Spleen (tissue), 7 donors: ENCODE data around the gene TDO2.

ENCODE experiments used
- POLR2A ChIP-seq, 3 donors: fragments of 450-650 bp; IDR thresholded peaks; one replicate each; pipeline ENCODE4 v1.5.1; 2017; ENCODE audit warnings: antibody characterized with exemption in 3 of 3, mild to moderate bottlenecking in 1 of 3
- POLR2AphosphoS5 ChIP-seq, 3 donors: sonication (generic); formaldehyde crosslinking; IDR thresholded peaks; one replicate each; pipeline ENCODE4 v1.5.1; 2017; ENCODE audit warnings: antibody characterized with exemption in 3 of 3
- TF ChIP-seq, protein P1 (sequence below), 11 experiments: fragments of 200-600 bp in 7 of 11; fragments of 450-650 bp in 4 of 11; sonication (generic) in 4 of 11; IDR thresholded peaks in 8 of 11; conservative IDR thresholded peaks in 3 of 11; 1 replicate in 7 of 11; 2 replicates in 4 of 11; pipeline versions ENCODE4 v1.4.0 to v1.8.0; 2016 to 2021; ENCODE audit warnings: antibody characterized with exemption in 11 of 11, inconsistent platforms in 4 of 11, mild to moderate bottlenecking in 1 of 11
- donor health status: DM: no; HTN: no; CAD: no; lungs with moderate emphysema.
- donor health status: DM: no; HTN: no; CAD: no.
- donor health status: DM: no; HTN: no; CAD: no.

DNA sequence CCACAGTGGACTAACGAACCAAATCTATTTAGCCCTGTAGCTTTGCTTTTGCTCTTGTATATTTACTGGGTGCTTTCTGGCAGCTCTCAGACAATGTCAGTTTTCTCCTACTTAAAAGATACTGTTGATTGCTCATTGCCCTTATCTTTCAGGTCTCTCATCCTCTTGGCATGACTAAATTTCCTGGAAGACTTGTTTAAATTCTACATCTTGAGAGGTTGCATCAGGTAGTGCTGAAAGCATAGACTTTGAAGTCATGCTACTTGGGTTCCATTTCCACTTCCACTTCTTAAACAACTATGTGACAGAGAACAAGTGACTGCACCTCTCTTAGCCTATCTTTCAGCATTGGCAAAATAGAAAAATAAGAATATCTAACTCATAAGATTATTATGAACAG, 8.4 kb downstream of the TDO2 start:
- TF ChIP-seq, protein P1, sequence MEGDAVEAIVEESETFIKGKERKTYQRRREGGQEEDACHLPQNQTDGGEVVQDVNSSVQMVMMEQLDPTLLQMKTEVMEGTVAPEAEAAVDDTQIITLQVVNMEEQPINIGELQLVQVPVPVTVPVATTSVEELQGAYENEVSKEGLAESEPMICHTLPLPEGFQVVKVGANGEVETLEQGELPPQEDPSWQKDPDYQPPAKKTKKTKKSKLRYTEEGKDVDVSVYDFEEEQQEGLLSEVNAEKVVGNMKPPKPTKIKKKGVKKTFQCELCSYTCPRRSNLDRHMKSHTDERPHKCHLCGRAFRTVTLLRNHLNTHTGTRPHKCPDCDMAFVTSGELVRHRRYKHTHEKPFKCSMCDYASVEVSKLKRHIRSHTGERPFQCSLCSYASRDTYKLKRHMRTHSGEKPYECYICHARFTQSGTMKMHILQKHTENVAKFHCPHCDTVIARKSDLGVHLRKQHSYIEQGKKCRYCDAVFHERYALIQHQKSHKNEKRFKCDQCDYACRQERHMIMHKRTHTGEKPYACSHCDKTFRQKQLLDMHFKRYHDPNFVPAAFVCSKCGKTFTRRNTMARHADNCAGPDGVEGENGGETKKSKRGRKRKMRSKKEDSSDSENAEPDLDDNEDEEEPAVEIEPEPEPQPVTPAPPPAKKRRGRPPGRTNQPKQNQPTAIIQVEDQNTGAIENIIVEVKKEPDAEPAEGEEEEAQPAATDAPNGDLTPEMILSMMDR (IDR thresholded peaks at IDR 0.05 in 8 of 11, conservative IDR thresholded peaks at IDR 0.05 in 3 of 11), result no peak
- TF ChIP-seq POLR2A (IDR thresholded peaks at IDR 0.05) (no peak), POLR2AphosphoS5 (IDR thresholded peaks at IDR 0.05) (no peak)
